GM12875 (cell line): Measurements from ENCODE around the gene POP5.

Source experiments
- H3K4me3 ChIP-seq: one replicate; pipeline ENCODE4 v1.5.1; 2011; ENCODE audit warnings: low read depth, low read length, control low read depth
- CTCF ChIP-seq: IDR thresholded peaks from 2 replicates; pipeline ENCODE4 v1.5.1; 2011; ENCODE audit warnings: low read depth, mild to moderate bottlenecking, control low read depth, inconsistent platforms, low read length, moderate library complexity, borderline replicate concordance; ENCODE audit not compliant: insufficient read depth

The POP5 gene

GRCh38 chr12:120563495-120563894 lies 17.7 kb downstream of the POP5 start:
- H3K4me3 ChIP-seq, result no peak overlapping the region
- TF ChIP-seq CTCF, result no peak

GRCh38 chr12:120562906-120563305 lies 18.3 kb downstream of the POP5 start:
- TF ChIP-seq CTCF, result no peak

GRCh38 chr12:120557589-120557988 lies 23.6 kb downstream of the POP5 start:
- no peak for TF ChIP-seq CTCF
- no peak overlapping the region for H3K4me3 ChIP-seq

More at GRCh38 chr12:120562906-120563305, 18.3 kb downstream of the POP5 start:
- H3K4me3 ChIP-seq, result no peak overlapping the region

GRCh38 chr12:120554678-120555077 lies 26.5 kb downstream of the POP5 start:
- no peak for TF ChIP-seq CTCF
- no peak overlapping the region for H3K4me3 ChIP-seq

GRCh38 chr12:120546050-120546386 lies 35.2 kb downstream of the POP5 start:
- no peak overlapping the region for H3K4me3 ChIP-seq
- no peak for TF ChIP-seq CTCF

GRCh38 chr12:120544691-120545090 lies 36.5 kb downstream of the POP5 start:
- TF ChIP-seq CTCF, result no peak
- no peak overlapping the region for H3K4me3 ChIP-seq

- no peak for TF ChIP-seq CTCF
- no peak overlapping the region for H3K4me3 ChIP-seq
These were observed 39.0 kb downstream of the POP5 start for GRCh38 chr12:120542166-120542565.
